Prostate gland (tissue), 2 donors: Measurements from ENCODE around the gene TNNI3. TPM values are rescaled to one million over a fixed set of nuclear protein-coding genes. Genes with fewer than 3 reads are reported as not detected.

ENCODE experiments used
- DNase-seq: peaks from one replicate; pipeline ENCODE4 v3.0.0-alpha.2; 2019; ENCODE audit warnings: low spot score
- H3K27ac ChIP-seq, 2 donors: fragments of 200-600 bp; sonication (generic); 2 replicates each; pipeline ENCODE4 v1.5.1; 2017 to 2019
- H3K27me3 ChIP-seq: fragments of 200-600 bp; sonication (generic); replicated peaks from 2 replicates; pipeline ENCODE4 v1.5.1; 2019; ENCODE audit not compliant: insufficient read depth
- H3K36me3 ChIP-seq, 2 donors: fragments of 200-600 bp; sonication (generic); 1 replicate in 1 of 2; 2 replicates in 1 of 2; pipeline versions ENCODE4 v1.5.1 to v1.8.1; 2017 to 2019
- H3K4me1 ChIP-seq: fragments of 200-600 bp; sonication (generic); replicated peaks from 2 replicates; pipeline ENCODE4 v1.5.1; 2019
- H3K4me3 ChIP-seq, 2 donors: fragments of 200-600 bp; sonication (generic); 2 replicates each; pipeline ENCODE4 v1.5.1; 2017 to 2019
- H3K9me3 ChIP-seq: fragments of 200-600 bp; sonication (generic); 2 replicates; pipeline ENCODE4 v1.5.1; 2017
- POLR2A ChIP-seq: fragments of 450-650 bp; IDR thresholded peaks from one replicate; pipeline ENCODE4 v1.6.1; 2016; ENCODE audit warnings: antibody characterized with exemption, mild to moderate bottlenecking
- POLR2AphosphoS5 ChIP-seq: sonication (generic); formaldehyde crosslinking; IDR thresholded peaks from one replicate; pipeline ENCODE4 v1.6.1; 2017; ENCODE audit warnings: antibody characterized with exemption
- WGBS: methylation state at CpG from one replicate; pipeline ENCODE4 v1.1.5; 2018; 5-methylcytosine and 5-hydroxymethylcytosine counted together
- intact Hi-C: fragments of 100-400 bp; cut with DNase I; formaldehyde crosslinking; loops from one replicate; pipeline ENCODE4 v1.14.2; 2022
- total RNA-seq, 2 donors: library from RNA; depleted of rRNA; stranded (reverse); fragments of >200 nt; gene quantifications; one replicate each; pipeline ENCODE4 v1.1.0, GENCODE V29; 2016
- TF ChIP-seq, protein P1 (sequence below), 4 experiments: fragments of 200-600 bp in 2 of 4; fragments of 450-650 bp in 2 of 4; sonication (generic) in 2 of 4; IDR thresholded peaks; 1 replicate in 3 of 4; 2 replicates in 1 of 4; pipeline ENCODE4 v1.5.1; 2016 to 2019; ENCODE audit warnings: antibody characterized with exemption in 4 of 4, mild to moderate bottlenecking in 2 of 4, moderate library complexity in 2 of 4

TNNI3 gene
- total RNA-seq, 2 donors from 2014 or later, result 12.4 TPM; not detected in 1

- H3K4me1 ChIP-seq, result peaks cover 13% of the 10 kb centered on the region
- no peak overlapping the region for H3K4me3 ChIP-seq
- 84% methylated on average over 9 of the region's 9 CpGs for WGBS
These were observed 42.9 kb downstream of the TNNI3 start for GRCh38 chr19:55114566-55115145.

DNA sequence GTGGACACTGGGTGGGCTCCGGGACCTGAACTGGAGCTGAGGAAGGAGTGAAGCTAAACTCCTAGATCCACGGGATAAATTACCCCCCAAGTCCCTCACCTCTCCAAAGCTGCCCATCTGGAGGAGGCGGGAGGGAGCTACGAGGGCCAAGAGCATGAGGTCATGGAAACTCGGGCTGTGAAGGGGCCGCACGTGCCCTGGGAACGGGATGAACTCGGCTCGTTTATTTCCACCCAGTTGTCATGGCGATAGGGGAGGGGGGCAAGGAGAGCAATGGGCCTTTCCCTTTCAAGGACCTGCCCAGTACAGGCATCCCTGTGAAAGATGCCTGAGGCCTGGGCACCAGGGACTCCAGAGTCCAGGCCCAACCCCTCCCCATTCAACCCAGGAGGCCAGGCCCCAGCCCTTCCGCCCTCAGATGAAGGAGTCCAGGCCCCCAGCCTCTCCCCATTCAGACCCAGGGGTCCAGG, 43.9 kb downstream of the TNNI3 start:
- H3K36me3 ChIP-seq, result no peaks in the 10 kb centered on the region
- peak overlapping the region; percentile 77 to 78 for H3K27ac ChIP-seq
- intact Hi-C loops, result loop anchor here (10.0 kb wide), 2 partner anchors 491 to 541 kb away; partner anchors contain the start of genes U2AF2, ZNF524 and ZNF865
- H3K27me3 ChIP-seq, result no peaks in the 10 kb centered on the region
- no peak overlapping the region for H3K4me3 ChIP-seq
- WGBS, result 38% methylated on average over 10 of the region's 12 CpGs
- H3K4me1 ChIP-seq, result peaks cover 13% of the 10 kb centered on the region
- TF ChIP-seq POLR2A, result no peak
- peak; percentile 74 for TF ChIP-seq POLR2AphosphoS5
- DNase-seq, result peak; percentile 37
- no peaks in the 10 kb centered on the region for H3K9me3 ChIP-seq

More at GRCh38 chr19:55114566-55115145, 42.9 kb downstream of the TNNI3 start:
- H3K36me3 ChIP-seq, result no peaks in the 10 kb centered on the region
- intact Hi-C loops, result loop anchor here (5.0 to 10.0 kb wide), 3 partner anchors 293 to 540 kb away; partner anchors contain the start of genes U2AF2, UBE2S, ZNF524 and ZNF865
- DNase-seq, result no peak
- H3K27me3 ChIP-seq, result no peaks in the 10 kb centered on the region
- H3K9me3 ChIP-seq, result no peaks in the 10 kb centered on the region
- peak overlapping the region; percentile 77 to 78 for H3K27ac ChIP-seq
- TF ChIP-seq POLR2AphosphoS5 (no peak), POLR2A (no peak)
- TF ChIP-seq, protein P1, sequence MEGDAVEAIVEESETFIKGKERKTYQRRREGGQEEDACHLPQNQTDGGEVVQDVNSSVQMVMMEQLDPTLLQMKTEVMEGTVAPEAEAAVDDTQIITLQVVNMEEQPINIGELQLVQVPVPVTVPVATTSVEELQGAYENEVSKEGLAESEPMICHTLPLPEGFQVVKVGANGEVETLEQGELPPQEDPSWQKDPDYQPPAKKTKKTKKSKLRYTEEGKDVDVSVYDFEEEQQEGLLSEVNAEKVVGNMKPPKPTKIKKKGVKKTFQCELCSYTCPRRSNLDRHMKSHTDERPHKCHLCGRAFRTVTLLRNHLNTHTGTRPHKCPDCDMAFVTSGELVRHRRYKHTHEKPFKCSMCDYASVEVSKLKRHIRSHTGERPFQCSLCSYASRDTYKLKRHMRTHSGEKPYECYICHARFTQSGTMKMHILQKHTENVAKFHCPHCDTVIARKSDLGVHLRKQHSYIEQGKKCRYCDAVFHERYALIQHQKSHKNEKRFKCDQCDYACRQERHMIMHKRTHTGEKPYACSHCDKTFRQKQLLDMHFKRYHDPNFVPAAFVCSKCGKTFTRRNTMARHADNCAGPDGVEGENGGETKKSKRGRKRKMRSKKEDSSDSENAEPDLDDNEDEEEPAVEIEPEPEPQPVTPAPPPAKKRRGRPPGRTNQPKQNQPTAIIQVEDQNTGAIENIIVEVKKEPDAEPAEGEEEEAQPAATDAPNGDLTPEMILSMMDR (IDR thresholded peaks at IDR 0.05), result no peak

DNA sequence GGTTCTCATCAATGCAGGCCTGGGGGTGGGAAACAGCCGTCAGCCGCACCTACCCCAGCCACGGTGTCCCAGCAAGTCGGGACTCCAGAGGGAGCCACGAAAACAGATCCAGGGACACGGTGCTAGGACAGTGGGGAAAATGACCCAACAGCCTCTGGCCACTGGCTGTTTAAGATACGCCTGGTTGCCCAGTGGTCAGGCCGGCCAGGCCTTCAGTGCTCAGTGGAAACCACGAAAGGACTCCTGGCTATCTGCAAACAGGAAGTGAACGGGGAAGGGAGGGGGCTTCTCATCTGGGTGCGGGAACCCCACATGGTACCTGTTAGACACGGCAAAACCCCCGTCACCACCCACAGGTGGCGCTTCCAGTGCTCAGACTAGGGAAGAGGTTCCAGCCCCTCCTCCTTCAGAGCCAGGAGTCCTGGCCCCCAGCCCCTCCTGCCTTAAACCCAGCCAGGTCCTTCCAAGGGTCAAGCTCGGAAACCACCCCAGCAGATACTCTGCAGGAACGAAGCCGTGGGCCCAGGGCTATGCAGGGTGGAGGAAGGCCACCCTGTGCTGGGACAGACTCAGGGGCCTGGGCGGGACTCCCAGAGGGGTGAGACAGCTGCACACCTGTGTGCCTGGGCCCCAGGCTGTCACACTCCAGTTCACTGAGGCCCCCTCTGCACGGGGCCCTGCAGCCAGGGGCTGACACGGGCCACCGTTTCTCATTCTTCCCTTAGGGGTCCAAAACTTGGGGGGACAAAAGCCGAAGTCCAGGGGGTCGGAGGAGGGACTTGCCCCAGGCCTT, 44.6 kb downstream of the TNNI3 start:
- H3K36me3 ChIP-seq, result no peaks in the 10 kb centered on the region
- WGBS, result 65% methylated on average over 23 of the region's 23 CpGs
- no peak overlapping the region for H3K4me3 ChIP-seq
- peaks cover 13% of the 10 kb centered on the region for H3K4me1 ChIP-seq
- TF ChIP-seq, protein P1 (IDR thresholded peaks at IDR 0.05), result no peak
- TF ChIP-seq POLR2A, result no peak
- no peak for TF ChIP-seq POLR2AphosphoS5
- H3K27me3 ChIP-seq, result no peaks in the 10 kb centered on the region
- no peak for DNase-seq
- intact Hi-C loops, result loop anchor here (10.0 kb wide), 2 partner anchors 492 to 542 kb away; partner anchors contain the start of genes U2AF2, ZNF524 and ZNF865
- H3K27ac ChIP-seq, result peak overlapping the region; percentile 77 to 78
- H3K9me3 ChIP-seq, result no peaks in the 10 kb centered on the region

GRCh38 chr19:55112246-55112776, 45.2 kb downstream of the TNNI3 start:
- Histone ChIP-seq H3K4me3 (no peak overlapping the region), H3K36me3 (no peaks in the 10 kb centered on the region), H3K27me3 (no peaks in the 10 kb centered on the region), H3K4me1 (peaks cover 13% of the 10 kb centered on the region), H3K9me3 (no peaks in the 10 kb centered on the region), H3K27ac (peak overlapping the region; percentile 77 to 78)
- TF ChIP-seq POLR2AphosphoS5 (no peak), POLR2A (no peak)
- TF ChIP-seq, protein P1 (IDR thresholded peaks at IDR 0.05), result no peak
- DNase-seq, result no peak
- intact Hi-C loops, result loop anchor here (10.0 kb wide), 2 partner anchors 492 to 542 kb away; partner anchors contain the start of genes U2AF2, ZNF524 and ZNF865
- 91% methylated on average over 25 of the region's 25 CpGs for WGBS

DNA sequence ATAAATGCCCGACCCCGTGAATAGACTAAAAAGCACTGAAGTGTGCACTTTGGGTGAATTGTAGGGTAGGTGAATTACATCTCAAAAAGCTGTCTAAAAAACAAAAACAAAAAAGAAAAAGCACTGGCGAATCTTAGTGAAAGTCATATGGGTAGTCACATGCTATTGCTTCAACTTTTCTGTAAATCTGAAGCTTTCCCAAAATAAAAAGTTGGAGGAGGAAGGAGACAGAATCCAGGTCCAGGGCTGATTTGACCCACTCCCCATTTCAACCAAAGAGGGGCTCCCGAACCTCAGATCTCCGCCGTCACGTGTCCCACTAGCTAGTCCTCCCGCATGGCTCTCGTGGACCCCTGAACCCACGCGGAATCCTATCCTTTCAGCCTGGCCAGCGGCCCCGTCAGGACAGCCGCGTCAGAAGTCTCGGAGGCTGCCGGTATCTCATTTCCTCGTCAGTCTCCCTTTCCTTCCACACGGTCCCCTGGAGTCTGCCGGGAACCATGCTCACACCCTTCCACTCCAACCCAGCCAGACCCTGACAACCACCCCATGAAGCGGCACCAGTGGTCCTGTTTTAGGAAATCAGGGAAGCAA, 46.2 kb downstream of the TNNI3 start:
- intact Hi-C loops, result loop anchor here (10.0 kb wide), 2 partner anchors 493 to 543 kb away; partner anchors contain the start of genes U2AF2, ZNF524 and ZNF865
- no peak for TF ChIP-seq POLR2A
- TF ChIP-seq, protein P1 (IDR thresholded peaks at IDR 0.05), result no peak
- no peak for TF ChIP-seq POLR2AphosphoS5
- Histone ChIP-seq H3K4me1 (peaks cover 13% of the 10 kb centered on the region), H3K9me3 (no peaks in the 10 kb centered on the region), H3K36me3 (no peaks in the 10 kb centered on the region), H3K4me3 (no peak overlapping the region), H3K27ac (peak overlapping the region in 1 of 2 donors; percentile 78), H3K27me3 (no peaks in the 10 kb centered on the region)
- 81% methylated on average over 21 of the region's 21 CpGs for WGBS
- no peak for DNase-seq
